Measurements from ENCODE around the gene PDHB. TPM values are rescaled to one million over a fixed set of nuclear protein-coding genes. Genes with fewer than 3 reads are reported as not detected.
A peak's percentile ranks its signal among the peaks of the same experiment; 100 is the strongest.

PDHB gene
- total and polyA plus RNA-seq, 2 donors (not counting 1 experiment from before 2014, with no cell fraction given), result 69.9 to 201 TPM

GRCh38 chr3:58434511-58434910, 879 bp upstream of the PDHB start:
- H3K27me3 ChIP-seq (ENCODE audit: control insufficient read depth, insufficient read depth, low read length), result no peaks in the 10 kb centered on the region
- no peak for DNase-seq (ENCODE audit: low read depth in 2 of 2)
- H3K27ac ChIP-seq (ENCODE audit: insufficient read depth, low read length), result peak overlapping the region; percentile 46
- H3K4me3 ChIP-seq (replicated peaks in 1 of 4; ENCODE audit: control extremely low read depth in 1 of 4, insufficient read depth in 1 of 4, low read depth in 3 of 4, low read length in 4 of 4), result no peak overlapping the region
- TF ChIP-seq CTCF (conservative IDR thresholded peaks at IDR 0.05 in 1 of 2, IDR thresholded peaks at IDR 0.05 in 1 of 2; ENCODE audit: low read depth in 1 of 2, low read length in 2 of 2) (no peak), EZH2 (IDR thresholded peaks at IDR 0.05; ENCODE audit: low read length, missing control alignments) (no peak)
- peaks cover 9% of the 10 kb centered on the region for H3K36me3 ChIP-seq (ENCODE audit: control insufficient read depth, insufficient read depth, low read length)
- H3K9me3 ChIP-seq (ENCODE audit: control insufficient read depth, insufficient read depth, low read depth, low read length), result no peaks in the 10 kb centered on the region
- H3K4me2 ChIP-seq (ENCODE audit: extremely low read depth, insufficient read depth, low read length), result no peak overlapping the region
- peaks cover 20% of the 10 kb centered on the region for H3K79me2 ChIP-seq (ENCODE audit: control insufficient read depth, insufficient read depth, low read length)
- H3K9ac ChIP-seq (ENCODE audit: insufficient read depth, low read length), result no peak overlapping the region
- H4K20me1 ChIP-seq (ENCODE audit: control insufficient read depth, extremely low read depth, insufficient read depth, low read length), result no peaks in the 10 kb centered on the region
- no peak overlapping the region for H2AFZ ChIP-seq (ENCODE audit: low read length)
- H3K4me1 ChIP-seq (ENCODE audit: control insufficient read depth, extremely low read depth, insufficient read depth, low read length), result peaks cover 16% of the 10 kb centered on the region

- H3K9me3 ChIP-seq (ENCODE audit: control insufficient read depth, insufficient read depth, low read depth, low read length), result no peaks in the 10 kb centered on the region
- DNase-seq (ENCODE audit: low read depth in 2 of 2), result no peak
- H3K27me3 ChIP-seq (ENCODE audit: control insufficient read depth, insufficient read depth, low read length), result no peaks in the 10 kb centered on the region
- peak overlapping the region in 3 of 4 experiments; percentile 37 to 87 (median 59) for H3K4me3 ChIP-seq (replicated peaks in 1 of 4; ENCODE audit: control extremely low read depth in 1 of 4, insufficient read depth in 1 of 4, low read depth in 3 of 4, low read length in 4 of 4)
- H3K9ac ChIP-seq (ENCODE audit: insufficient read depth, low read length), result no peak overlapping the region
- H4K20me1 ChIP-seq (ENCODE audit: control insufficient read depth, extremely low read depth, insufficient read depth, low read length), result no peaks in the 10 kb centered on the region
- H3K36me3 ChIP-seq (ENCODE audit: control insufficient read depth, insufficient read depth, low read length), result peaks cover 9% of the 10 kb centered on the region
- peaks cover 20% of the 10 kb centered on the region for H3K79me2 ChIP-seq (ENCODE audit: control insufficient read depth, insufficient read depth, low read length)
- H3K4me2 ChIP-seq (ENCODE audit: extremely low read depth, insufficient read depth, low read length), result peak overlapping the region; percentile 54
- peaks cover 16% of the 10 kb centered on the region for H3K4me1 ChIP-seq (ENCODE audit: control insufficient read depth, extremely low read depth, insufficient read depth, low read length)
- H3K27ac ChIP-seq (ENCODE audit: insufficient read depth, low read length), result peak overlapping the region; percentile 46
- TF ChIP-seq CTCF (conservative IDR thresholded peaks at IDR 0.05 in 1 of 2, IDR thresholded peaks at IDR 0.05 in 1 of 2; ENCODE audit: low read depth in 1 of 2, low read length in 2 of 2) (no peak), EZH2 (IDR thresholded peaks at IDR 0.05; ENCODE audit: low read length, missing control alignments) (no peak)
- H2AFZ ChIP-seq (ENCODE audit: low read length), result peak overlapping the region; percentile 50
These were observed 504 bp upstream of the PDHB start for GRCh38 chr3:58434168-58434504.

GRCh38 chr3:58432905-58433304, 727 bp downstream of the PDHB start:
- no peaks in the 10 kb centered on the region for H3K27me3 ChIP-seq (ENCODE audit: control insufficient read depth, insufficient read depth, low read length)
- TF ChIP-seq CTCF (conservative IDR thresholded peaks at IDR 0.05 in 1 of 2, IDR thresholded peaks at IDR 0.05 in 1 of 2; ENCODE audit: low read depth in 1 of 2, low read length in 2 of 2) (no peak), EZH2 (IDR thresholded peaks at IDR 0.05; ENCODE audit: low read length, missing control alignments) (no peak)
- H3K4me3 ChIP-seq (replicated peaks in 1 of 4; ENCODE audit: control extremely low read depth in 1 of 4, insufficient read depth in 1 of 4, low read depth in 3 of 4, low read length in 4 of 4), result peak overlapping the region; percentile 73 to 96 (median 88)
- H2AFZ ChIP-seq (ENCODE audit: low read length), result peak overlapping the region; percentile 59
- H3K36me3 ChIP-seq (ENCODE audit: control insufficient read depth, insufficient read depth, low read length), result peaks cover 9% of the 10 kb centered on the region
- no peak for DNase-seq (ENCODE audit: low read depth in 2 of 2)
- H3K9me3 ChIP-seq (ENCODE audit: control insufficient read depth, insufficient read depth, low read depth, low read length), result no peaks in the 10 kb centered on the region
- peak overlapping the region; percentile 91 for H3K4me2 ChIP-seq (ENCODE audit: extremely low read depth, insufficient read depth, low read length)
- peak overlapping the region; percentile 89 for H3K27ac ChIP-seq (ENCODE audit: insufficient read depth, low read length)
- H3K9ac ChIP-seq (ENCODE audit: insufficient read depth, low read length), result peak overlapping the region; percentile 89
- peaks cover 16% of the 10 kb centered on the region for H3K4me1 ChIP-seq (ENCODE audit: control insufficient read depth, extremely low read depth, insufficient read depth, low read length)
- H3K79me2 ChIP-seq (ENCODE audit: control insufficient read depth, insufficient read depth, low read length), result peaks cover 20% of the 10 kb centered on the region
- H4K20me1 ChIP-seq (ENCODE audit: control insufficient read depth, extremely low read depth, insufficient read depth, low read length), result no peaks in the 10 kb centered on the region
